ENCODE measurements around the gene PGA5. TPM values are rescaled to one million over a fixed set of nuclear protein-coding genes. Genes with fewer than 3 reads are reported as not detected.

Gene PGA5
- total RNA-seq, 1 experiment from 2014 or later, result 0.33 TPM

DNA sequence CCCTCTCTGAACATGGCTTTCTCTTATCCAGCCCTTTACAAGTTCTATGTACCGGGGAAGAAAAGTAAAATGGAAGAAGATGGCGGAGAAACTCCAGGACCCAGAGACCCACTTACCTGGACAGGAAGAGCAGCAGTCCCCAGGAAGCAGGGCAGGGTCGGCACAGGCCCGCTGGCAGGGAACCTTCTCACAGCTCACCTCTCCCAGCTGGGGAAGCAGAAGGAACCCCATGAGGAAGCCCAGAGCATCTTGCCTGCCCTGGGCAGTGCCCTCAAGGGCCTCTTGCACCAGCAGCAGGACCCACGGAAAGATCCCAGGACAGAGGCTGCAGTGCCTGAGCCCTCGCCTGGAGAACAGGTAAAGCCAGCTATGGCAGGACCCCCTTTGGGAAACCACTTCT is 23.4 kb downstream of the PGA5 start:
- Histone ChIP-seq H3K4me2 (ENCODE audit: insufficient read depth, insufficient read length, low read length) (no peak overlapping the region), H3K23me2 (ENCODE audit: insufficient read length, low read depth, low read length, poor library complexity, severe bottlenecking) (no peaks in the 10 kb centered on the region), H2BK15ac (ENCODE audit: low read depth, low read length) (no peak overlapping the region), H2AK5ac (ENCODE audit: insufficient read length, low read length) (no peak overlapping the region), H3K27me3 (ENCODE audit: insufficient read depth, low read length) (no peaks in the 10 kb centered on the region), H4K5ac (ENCODE audit: insufficient read length, low read depth, low read length) (no peak overlapping the region), H3T11ph (ENCODE audit: low read length) (no peak overlapping the region), H3K4me1 (ENCODE audit: insufficient read depth, low read length) (no peaks in the 10 kb centered on the region), H2AFZ (ENCODE audit: low read length) (no peak overlapping the region), H3K27ac (ENCODE audit: insufficient read length, low read depth, low read length) (no peak overlapping the region), H4K20me1 (ENCODE audit: control insufficient read depth, insufficient read depth, insufficient read length) (no peaks in the 10 kb centered on the region), H4K91ac (ENCODE audit: insufficient read length, low read depth, low read length) (no peak overlapping the region), H3K18ac (ENCODE audit: insufficient read length, low read depth, low read length) (no peak overlapping the region), H3K79me1 (ENCODE audit: insufficient read depth, low read depth, low read length, poor library complexity, severe bottlenecking) (no peaks in the 10 kb centered on the region), H2BK5ac (ENCODE audit: insufficient read length, low read length) (no peak overlapping the region), H3K4ac (ENCODE audit: low read depth, low read length) (no peak overlapping the region), H3K9ac (ENCODE audit: extremely low read depth, insufficient read length, low read length) (no peak overlapping the region), H3K79me2 (ENCODE audit: insufficient read depth, low read length) (no peaks in the 10 kb centered on the region), H2BK120ac (ENCODE audit: low read depth, low read length, poor library complexity, severe bottlenecking) (no peak overlapping the region), H2BK12ac (ENCODE audit: insufficient read length, low read depth, low read length) (no peak overlapping the region), H3K23ac (ENCODE audit: insufficient read length, low read depth, low read length) (no peak overlapping the region), H3K9me3 (ENCODE audit: control insufficient read depth, low read depth, low read length) (no peaks in the 10 kb centered on the region), H3K56ac (ENCODE audit: insufficient read length, low read depth, low read length) (no peak overlapping the region), H3K14ac (ENCODE audit: insufficient read depth, low read length) (no peak overlapping the region), H2BK20ac (ENCODE audit: low read depth, low read length, poor library complexity, severe bottlenecking) (no peak overlapping the region), H4K8ac (replicated peaks; ENCODE audit: insufficient read length, low read depth, low read length) (no peak overlapping the region)
- Mint-ChIP-seq H3K9me3 (no peaks in the 10 kb centered on the region), H3K4me1 (no peaks in the 10 kb centered on the region), H3K4me3 (no peak overlapping the region), H3K27me3 (ENCODE audit: low read depth) (no peaks in the 10 kb centered on the region), H3K36me3 (ENCODE audit: insufficient read depth in 1 of 3, low read depth in 3 of 3) (peaks cover 0 to 7% (median 0%) of the 10 kb centered on the region in 3 experiments; a peak in 2 of 7 replicates), H3K27ac (0 out of 7 replicates have a peak overlapping the region, but pooled peaks of 1 of the 3 experiments have one; percentile 25)
- TF ChIP-seq, protein P1, sequence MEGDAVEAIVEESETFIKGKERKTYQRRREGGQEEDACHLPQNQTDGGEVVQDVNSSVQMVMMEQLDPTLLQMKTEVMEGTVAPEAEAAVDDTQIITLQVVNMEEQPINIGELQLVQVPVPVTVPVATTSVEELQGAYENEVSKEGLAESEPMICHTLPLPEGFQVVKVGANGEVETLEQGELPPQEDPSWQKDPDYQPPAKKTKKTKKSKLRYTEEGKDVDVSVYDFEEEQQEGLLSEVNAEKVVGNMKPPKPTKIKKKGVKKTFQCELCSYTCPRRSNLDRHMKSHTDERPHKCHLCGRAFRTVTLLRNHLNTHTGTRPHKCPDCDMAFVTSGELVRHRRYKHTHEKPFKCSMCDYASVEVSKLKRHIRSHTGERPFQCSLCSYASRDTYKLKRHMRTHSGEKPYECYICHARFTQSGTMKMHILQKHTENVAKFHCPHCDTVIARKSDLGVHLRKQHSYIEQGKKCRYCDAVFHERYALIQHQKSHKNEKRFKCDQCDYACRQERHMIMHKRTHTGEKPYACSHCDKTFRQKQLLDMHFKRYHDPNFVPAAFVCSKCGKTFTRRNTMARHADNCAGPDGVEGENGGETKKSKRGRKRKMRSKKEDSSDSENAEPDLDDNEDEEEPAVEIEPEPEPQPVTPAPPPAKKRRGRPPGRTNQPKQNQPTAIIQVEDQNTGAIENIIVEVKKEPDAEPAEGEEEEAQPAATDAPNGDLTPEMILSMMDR (conservative IDR thresholded peaks at IDR 0.05), result no peak
- DNase-seq, result no peak
- WGBS (ENCODE audit: extremely low coverage, insufficient read length, low lambda C conversion rate), result no CpG with 5 or more reads among the region's 6 CpGs
